HG02759 (cell line): ENCODE data around the gene S1PR3.
"Not testable (repeated sequence)": the region's sequence is repeated elsewhere in the genome, so short reads cannot be mapped to it uniquely, and the experiment has no call there.

Experiments used
- ATAC-seq: cut with Tn5 transposase; IDR thresholded peaks from one replicate; pipeline ENCODE4 v1.9.1; 2021; ENCODE audit warnings: mild to moderate bottlenecking, moderate library complexity; ENCODE audit not compliant: unreplicated experiment

S1PR3 gene

DNA sequence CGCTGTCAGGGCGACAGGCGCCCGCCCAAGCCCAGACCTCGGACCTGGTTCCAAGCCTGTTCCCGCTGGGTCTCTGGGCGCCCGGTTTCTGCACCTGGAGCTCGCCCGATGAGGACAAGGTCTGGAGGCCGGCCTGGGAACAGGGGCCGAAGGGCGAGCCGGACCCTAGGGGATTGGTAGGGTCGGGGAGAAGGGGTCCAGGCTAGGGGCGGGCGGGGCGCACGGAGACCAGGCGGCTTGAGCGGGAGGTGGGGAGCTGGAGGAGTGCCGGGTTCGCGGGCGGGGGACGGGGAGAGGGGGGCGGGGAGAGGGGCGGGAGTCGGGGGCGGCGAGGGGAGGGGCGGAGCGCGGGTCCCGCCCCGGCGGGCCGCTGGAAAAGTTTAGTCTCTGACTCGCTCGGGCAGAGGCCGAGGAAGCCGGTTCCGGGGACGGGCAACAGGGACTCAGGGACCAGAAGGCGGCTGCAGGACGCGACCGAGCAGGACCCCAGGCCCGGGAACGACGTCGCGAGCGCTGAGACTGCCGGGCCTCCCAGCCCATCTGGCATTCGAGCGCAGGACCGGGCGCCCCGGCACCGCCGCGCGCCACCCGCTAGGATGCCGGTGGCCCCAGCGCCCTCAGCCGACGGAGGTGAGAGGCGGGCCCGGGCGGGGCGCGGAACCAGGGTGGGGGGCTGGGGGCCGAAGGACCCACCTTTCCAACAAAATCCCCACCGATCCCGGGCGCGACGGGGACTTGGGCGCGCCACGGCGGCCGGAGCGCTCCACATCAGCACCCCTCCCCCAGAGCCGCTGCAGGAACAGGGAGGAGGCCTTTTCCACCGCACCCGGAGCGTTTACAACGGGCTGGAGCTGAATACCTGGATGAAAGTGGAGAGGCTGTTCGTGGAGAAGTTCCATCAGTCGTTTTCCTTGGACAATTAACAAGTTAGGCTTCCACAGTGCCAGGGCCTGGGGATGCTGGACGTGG lies at the start of gene S1PR3:
Gene S1PR3, plus strand, starts transcription at position 403 of the 969 bp plus-strand sequence. CDS start 9,733 bp downstream, outside the sequence.
- ATAC-seq, result no peak

DNA sequence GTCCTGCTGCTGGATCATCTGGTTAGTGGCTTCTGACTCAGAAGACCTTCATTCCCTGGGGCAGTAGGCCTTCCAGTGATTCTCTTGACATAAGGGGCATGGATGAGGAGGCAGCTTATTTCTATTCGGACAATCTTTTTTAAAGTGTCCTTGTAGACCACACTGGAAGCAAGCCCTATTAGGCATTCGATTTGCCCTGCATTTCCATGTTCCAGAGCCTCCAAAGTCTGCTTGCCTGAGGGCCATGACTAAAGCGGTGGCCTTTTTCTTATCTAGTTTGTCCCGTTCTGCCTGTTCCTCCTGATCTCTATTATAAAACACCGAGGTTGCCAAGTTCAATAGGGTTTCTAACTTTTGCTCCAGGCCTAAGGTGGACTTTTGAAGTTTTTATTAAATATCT lies 49.7 kb upstream of the S1PR3 start:
- not testable (repeated sequence) for ATAC-seq

DNA sequence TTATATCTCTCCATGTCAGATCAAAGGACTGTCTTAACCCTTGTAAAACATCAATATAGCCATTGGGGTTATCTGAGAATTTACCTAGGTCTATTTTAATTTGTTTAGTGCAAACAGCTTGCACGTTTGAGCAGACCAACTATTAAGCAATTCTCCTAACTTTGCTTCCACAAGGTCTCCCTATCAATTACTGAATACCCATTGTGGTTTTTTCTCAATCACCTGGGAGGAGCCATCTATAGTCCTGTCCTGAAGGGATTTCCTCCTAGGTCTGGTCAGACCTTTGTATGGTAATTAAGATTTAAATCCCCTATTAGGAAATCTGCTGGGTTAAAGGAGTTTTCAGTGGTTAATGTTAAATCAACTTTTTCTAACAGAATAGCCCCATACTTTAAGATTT lies 48.9 kb upstream of the S1PR3 start:
- ATAC-seq, result no peak

GRCh38 chr9:88945636-88946333 lies 45.5 kb upstream of the S1PR3 start:
- ATAC-seq, result no peak

DNA sequence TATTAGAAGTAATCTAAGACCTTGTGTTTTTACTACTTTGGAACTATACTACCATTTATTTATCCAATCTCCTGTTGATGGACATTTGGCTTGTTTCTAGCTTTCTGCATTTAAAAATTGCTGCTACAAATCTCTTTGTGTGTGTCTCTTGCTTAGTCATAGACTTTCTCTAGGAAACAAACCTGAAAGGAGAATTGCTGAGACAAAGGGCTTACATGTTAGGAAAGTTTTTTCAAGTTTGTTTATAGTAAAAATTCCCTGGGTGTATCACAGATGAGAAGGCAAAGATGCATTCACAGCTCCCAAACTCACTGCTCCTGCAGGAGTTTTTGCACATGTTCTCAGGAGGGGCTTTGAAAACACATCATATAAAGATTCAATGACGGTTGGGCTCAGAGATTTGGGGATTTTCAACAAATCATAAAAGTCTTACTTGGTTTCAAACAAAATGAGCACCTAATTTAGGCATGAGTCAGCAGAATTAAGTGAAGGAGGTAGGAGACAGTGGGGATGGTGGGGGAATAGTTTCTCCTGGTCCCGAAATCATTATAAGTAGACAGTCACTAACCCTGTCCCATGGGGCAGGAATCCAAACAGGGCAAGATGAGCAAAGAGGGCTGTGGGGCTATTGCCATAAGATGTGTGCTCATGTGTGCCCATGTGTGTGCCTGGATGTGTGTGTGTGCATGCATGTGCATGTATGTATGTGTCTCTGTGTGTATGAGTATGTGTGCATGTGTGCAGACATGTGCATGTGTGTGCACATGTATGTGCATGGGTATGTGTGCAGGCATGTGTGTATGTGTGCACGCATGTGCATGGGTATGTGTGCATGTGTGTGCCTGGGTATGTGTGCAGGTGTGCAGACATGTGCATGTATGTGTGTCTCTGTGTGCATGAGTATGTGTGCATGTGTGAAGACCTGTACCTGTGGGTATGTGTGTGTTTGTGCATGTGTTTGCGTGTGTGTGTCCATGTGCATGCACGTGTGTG lies 43.4 kb upstream of the S1PR3 start:
- ATAC-seq, result no peak

DNA sequence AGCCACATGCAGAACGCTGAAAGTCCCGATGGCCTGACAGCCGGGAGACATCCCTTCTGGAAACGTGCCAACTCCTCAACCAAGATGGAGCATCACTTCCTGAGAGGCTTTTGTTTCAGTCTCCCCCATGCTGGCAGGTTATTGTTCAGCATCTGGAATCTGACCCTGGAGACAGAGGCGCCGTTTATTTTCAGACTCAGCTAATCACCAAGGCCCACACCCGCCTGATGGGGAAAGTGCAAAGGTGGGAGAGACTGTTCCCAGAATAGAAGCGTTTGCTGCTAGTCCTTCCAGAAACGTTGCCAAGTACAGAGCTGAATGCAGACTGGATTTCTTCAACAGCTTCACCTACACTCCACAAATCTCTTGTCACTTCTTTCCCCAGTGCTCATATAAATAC lies 41.8 kb upstream of the S1PR3 start:
- ATAC-seq, result no peak

- no peak for ATAC-seq
Measured at GRCh38 chr9:88949961-88950340, 41.3 kb upstream of the S1PR3 start.

DNA sequence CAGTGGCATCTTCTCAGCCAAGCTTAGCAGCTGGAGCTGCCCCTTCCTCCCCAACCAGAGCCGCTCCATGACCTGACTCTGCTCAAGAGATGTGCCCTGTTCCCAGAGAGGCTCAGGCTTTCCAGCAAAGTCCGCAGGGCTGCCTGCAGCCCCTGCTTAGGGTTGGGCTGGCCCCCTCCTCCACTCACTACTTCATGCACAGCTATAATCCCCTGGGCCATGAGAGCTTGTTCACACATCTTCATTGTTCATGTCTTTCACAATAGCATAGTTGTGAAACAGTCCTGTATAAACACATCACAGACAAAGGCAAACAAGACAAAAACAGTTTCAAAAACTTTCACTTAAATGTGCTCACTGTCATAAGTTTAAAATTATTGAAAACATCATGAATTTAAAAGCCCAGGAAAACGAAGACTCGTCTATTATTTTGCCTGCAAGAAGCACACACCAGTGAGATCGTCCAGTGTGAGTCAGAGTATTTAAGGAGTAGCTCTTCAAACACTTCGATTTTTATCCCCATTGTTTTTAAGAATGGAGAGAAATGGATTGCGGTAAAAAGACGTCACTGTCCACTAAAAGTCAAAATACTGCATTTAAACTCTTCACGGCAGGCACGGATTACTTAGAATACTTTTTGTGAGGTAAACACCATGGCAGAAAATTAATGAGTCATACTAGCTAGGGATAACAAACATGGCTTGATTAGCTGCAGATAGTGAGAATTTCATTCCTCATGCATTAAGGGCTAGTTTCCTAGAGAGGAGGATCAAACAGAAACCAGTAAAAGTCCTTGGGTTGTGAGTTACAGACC lies 40.7 kb upstream of the S1PR3 start:
- ATAC-seq, result no peak

- ATAC-seq, result no peak
Measured at GRCh38 chr9:88951155-88951542, 40.1 kb upstream of the S1PR3 start.

DNA sequence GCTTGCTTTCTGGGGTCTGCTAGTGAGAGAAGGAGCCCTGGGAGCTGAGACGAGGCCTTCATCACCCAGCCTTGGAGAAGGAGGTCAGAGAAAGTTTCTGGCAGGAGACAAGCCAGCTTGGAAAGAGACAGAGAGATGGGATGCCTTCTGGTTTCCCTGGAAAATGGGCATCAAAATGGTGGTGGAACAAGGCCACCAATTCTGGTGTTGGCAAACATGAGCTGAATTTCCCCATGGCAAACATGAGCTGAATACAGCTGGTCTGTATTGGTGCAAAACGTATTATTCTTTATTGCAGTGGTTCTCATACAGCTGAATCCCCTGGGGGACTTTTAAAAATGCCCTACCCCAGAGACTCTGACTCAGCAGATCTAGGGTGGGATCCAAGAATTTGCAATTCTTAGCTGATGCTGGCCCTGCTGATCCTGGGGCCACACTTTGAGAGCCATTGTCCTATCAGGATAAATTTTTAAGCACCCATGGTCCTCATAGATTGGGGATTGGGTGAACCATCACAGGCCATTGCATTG lies 39.1 kb upstream of the S1PR3 start:
- no peak for ATAC-seq

GRCh38 chr9:88952976-88953375 lies 38.3 kb upstream of the S1PR3 start:
- no peak for ATAC-seq

DNA sequence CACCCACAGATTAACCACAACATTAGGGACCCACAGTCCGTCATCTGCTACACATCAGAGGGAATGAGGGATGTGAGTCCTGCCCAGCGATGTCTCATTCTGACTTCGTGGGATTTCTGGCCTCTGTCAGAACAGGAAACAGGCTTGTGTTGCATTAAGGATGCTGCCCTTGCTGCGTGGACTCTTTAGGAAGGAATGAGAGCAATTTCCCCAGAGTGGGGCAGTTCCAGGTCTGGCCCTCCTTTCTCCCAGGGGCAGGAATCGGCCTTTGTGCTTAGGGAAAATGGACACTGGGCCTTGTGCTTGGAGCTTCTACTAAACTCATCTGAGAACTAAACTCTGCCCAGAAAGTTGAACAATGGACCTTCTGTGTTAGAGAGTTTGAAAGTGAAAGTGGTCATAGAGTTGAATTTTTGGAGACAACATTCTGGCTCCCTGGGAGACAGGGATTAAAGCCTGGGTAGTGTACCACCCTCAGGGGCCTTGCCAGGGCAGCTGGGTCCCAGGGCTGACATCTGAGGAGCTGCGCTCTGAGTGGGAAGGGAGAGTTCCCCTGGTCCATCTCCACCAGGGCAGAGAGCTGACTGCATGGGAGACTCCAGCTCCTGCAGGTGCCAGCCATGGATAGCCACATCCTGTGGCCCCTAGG lies 37.8 kb upstream of the S1PR3 start:
- ATAC-seq, result no peak

GRCh38 chr9:88954066-88954465 lies 37.2 kb upstream of the S1PR3 start:
- ATAC-seq, result no peak

- no peak for ATAC-seq
Measured at GRCh38 chr9:88957526-88957925, 33.7 kb upstream of the S1PR3 start.

- no peak for ATAC-seq
Measured at GRCh38 chr9:88959727-88960469, 31.4 kb upstream of the S1PR3 start.

- ATAC-seq, result no peak
Measured at GRCh38 chr9:88960632-88961031, 30.6 kb upstream of the S1PR3 start.

GRCh38 chr9:88965473-88965872 lies 25.8 kb upstream of the S1PR3 start:
- ATAC-seq, result no peak

DNA sequence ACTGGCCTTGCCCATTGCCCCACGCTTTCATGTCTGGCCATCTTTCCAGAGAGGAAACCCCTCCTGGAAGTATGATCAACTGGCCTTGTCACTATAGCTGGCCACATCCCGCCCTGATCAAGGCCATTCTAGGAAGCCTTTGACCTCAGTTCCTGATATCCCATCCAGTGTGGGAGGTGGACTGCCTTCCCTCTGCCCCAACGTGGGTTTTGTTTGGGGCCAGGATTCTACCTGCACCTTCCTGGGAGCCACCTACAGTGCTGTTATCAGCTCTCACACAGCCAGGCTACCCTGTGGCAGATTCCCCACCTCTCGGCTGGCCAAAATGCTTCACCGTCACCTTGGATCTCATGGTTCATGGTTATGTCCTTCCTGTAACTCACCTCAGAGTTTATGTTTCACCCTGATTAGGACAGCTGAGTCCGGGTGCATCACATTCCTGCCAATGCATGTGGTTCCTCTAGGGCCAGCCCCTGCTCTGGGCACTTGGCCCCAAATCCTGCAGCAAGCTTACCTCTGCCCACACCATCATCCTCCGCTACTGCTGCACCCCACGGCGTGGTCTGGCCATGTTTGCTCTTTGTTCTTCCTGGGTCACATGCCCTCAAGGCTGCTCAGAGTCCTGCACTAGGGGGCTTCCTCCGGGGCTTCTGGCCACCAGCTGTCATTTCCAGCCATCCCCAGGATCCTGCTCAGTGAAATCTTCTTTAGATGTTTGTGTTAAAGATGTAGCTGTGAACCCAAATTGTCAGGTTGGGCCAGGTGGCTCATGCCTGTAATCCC lies 24.2 kb upstream of the S1PR3 start:
- ATAC-seq, result no peak
